Measurements from ENCODE around the gene PEAK3. TPM values are rescaled to one million over a fixed set of nuclear protein-coding genes. Genes with fewer than 3 reads are reported as not detected.

Gene PEAK3
- total and polyA plus RNA-seq, 10 of the 15 experiments (the other 5 are each of a cell fraction or from before 2014, with no cell fraction given), result 0.03 to 0.10 (median 0.05) TPM; not detected in 7

GRCh38 chr19:2266183-2266993, 15.6 kb downstream of the PEAK3 start:
- no peaks in the 10 kb centered on the region for H3K9me3 ChIP-seq (replicated peaks; ENCODE audit: control insufficient read depth, insufficient read depth, low read length)
- H2AFZ ChIP-seq (ENCODE audit: control insufficient read depth, low read depth, low read length), result peak overlapping the region; percentile 68
- WGBS (ENCODE audit: insufficient coverage, insufficient replicate concordance, low lambda C conversion rate, missing lambda C conversion rate), result 27% methylated on average over 17 of the region's 18 CpGs
- FAIRE-seq, result peak; percentile 95
- H3K9ac ChIP-seq (ENCODE audit: control insufficient read depth, insufficient read depth, low read length), result peak overlapping the region; percentile 41; the same call in 1 of the 2 replicates
- BruUV-seq (replicated peaks), result no TSS peak
- ChIA-PET POLR2A (interaction anchor here (0.6 to 1.6 kb wide), 2 partner anchors 9 to 28 kb away, joined by 5 to 7 read pairs; no protein-coding TSS in a partner anchor), CTCF (interaction anchor here (0.6 to 1.0 kb wide), 4 partner anchors 27 to 110 kb away, joined by 3 read pairs; no protein-coding TSS in a partner anchor), SMC1A (ENCODE audit: uncharacterized antibody, unreplicated experiment) (interaction anchor here (1.6 to 1.8 kb wide), 2 partner anchors 27 to 28 kb away, joined by 3 to 4 read pairs; no protein-coding TSS in a partner anchor), RAD21 (ENCODE audit: unreplicated experiment) (interaction anchor here (0.6 to 1.3 kb wide), 5 partner anchors 8 to 411 kb away, joined by 3 read pairs; partner anchors contain the start of gene PLEKHJ1)
- no peaks in the 10 kb centered on the region; a peak in 2 of 4 replicates for H3K36me3 ChIP-seq (ENCODE audit: control insufficient read depth in 2 of 2, insufficient read depth in 2 of 2, low read length in 1 of 2)
- H3K4me1 ChIP-seq (ENCODE audit: control insufficient read depth, insufficient read depth, low read length), result peaks cover 14% of the 10 kb centered on the region
- peak overlapping the region; percentile 74 for H3K27ac ChIP-seq (ENCODE audit: control insufficient read depth, insufficient read depth)
- DNase-seq (ENCODE audit: low read depth, low spot score), result peak; percentile 54
- in situ Hi-C loops (cut with MboI), result no loop called here
- H3K79me2 ChIP-seq (ENCODE audit: control insufficient read depth, insufficient read depth, low read length), result peaks cover 25% of the 10 kb centered on the region
- intact Hi-C loops (cut with micrococcal nuclease; ENCODE audit: unreplicated experiment), result loop anchor here (5.0 to 10.0 kb wide), 2 partner anchors 99 to 172 kb away; partner anchors contain the start of genes IZUMO4 and MOB3A
- ATAC-seq, result peak; percentile 69
- no peaks in the 10 kb centered on the region for H3K27me3 ChIP-seq (replicated peaks in 1 of 2; ENCODE audit: control insufficient read depth in 2 of 2, insufficient read depth in 2 of 2, low read length in 1 of 2)
- peak overlapping the region; percentile 75 for H3K4me2 ChIP-seq (ENCODE audit: control insufficient read depth, insufficient read depth)
- H4K20me1 ChIP-seq (ENCODE audit: control insufficient read depth, insufficient read depth), result peaks cover 4% of the 10 kb centered on the region; the same call in 1 of the 2 replicates
- no peak overlapping the region; the same call in 1 of the 2 replicates for H3K4me3 ChIP-seq
- peak in 1 of 2 experiments; percentile 81; a peak in 2 of 3 replicates for TF ChIP-seq EGR1 (IDR thresholded peaks at IDR 0.05; ENCODE audit: borderline replicate concordance in 1 of 2, low read depth in 2 of 2, low read length in 2 of 2)
- peak; percentile 75; the same call in 1 of the 2 replicates for TF ChIP-seq NBN (IDR thresholded peaks at IDR 0.05)
- TF ChIP-seq RELB (IDR thresholded peaks at IDR 0.05; ENCODE audit: low read depth), result peak; percentile 91
- peak; percentile 45; the same call in 1 of the 2 replicates for TF ChIP-seq MTA2 (IDR thresholded peaks at IDR 0.05; ENCODE audit: low read depth)
- peak; percentile 64; the same call in 1 of the 2 replicates for TF ChIP-seq TCF12 (IDR thresholded peaks at IDR 0.05; ENCODE audit: low read depth, low read length)
- no peak for TF ChIP-seq MTA3 (IDR thresholded peaks at IDR 0.05; ENCODE audit: borderline replicate concordance, low read length)
- 0 out of 2 replicates have a peak, but pooled peaks have one; percentile 1 for TF ChIP-seq RAD21 (IDR thresholded peaks at IDR 0.05; ENCODE audit: insufficient read depth, low read depth, low read length)
- TF ChIP-seq TAF1 (IDR thresholded peaks at IDR 0.05; ENCODE audit: borderline replicate concordance, low read depth, low read length), result peak; percentile 29; the same call in 1 of the 2 replicates
- TF ChIP-seq SIX5 (IDR thresholded peaks at IDR 0.05; ENCODE audit: low read depth, low read length, severe bottlenecking), result no peak
- no peak for TF ChIP-seq SREBF1 (IDR thresholded peaks at IDR 0.05; ENCODE audit: low read length)
- TF ChIP-seq ZSCAN29 (IDR thresholded peaks at IDR 0.05), result no peak
- TF ChIP-seq CBFB (IDR thresholded peaks at IDR 0.05; ENCODE audit: low read depth), result no peak
- no peak for TF ChIP-seq SKIL (IDR thresholded peaks at IDR 0.05; ENCODE audit: low read depth, poor library complexity, severe bottlenecking)
- peak; percentile 35 for TF ChIP-seq PBX3 (IDR thresholded peaks at IDR 0.05; ENCODE audit: insufficient replicate concordance, low read depth, low read length)
